Measurements from ENCODE around the gene NRAP.

Gene NRAP

DNA sequence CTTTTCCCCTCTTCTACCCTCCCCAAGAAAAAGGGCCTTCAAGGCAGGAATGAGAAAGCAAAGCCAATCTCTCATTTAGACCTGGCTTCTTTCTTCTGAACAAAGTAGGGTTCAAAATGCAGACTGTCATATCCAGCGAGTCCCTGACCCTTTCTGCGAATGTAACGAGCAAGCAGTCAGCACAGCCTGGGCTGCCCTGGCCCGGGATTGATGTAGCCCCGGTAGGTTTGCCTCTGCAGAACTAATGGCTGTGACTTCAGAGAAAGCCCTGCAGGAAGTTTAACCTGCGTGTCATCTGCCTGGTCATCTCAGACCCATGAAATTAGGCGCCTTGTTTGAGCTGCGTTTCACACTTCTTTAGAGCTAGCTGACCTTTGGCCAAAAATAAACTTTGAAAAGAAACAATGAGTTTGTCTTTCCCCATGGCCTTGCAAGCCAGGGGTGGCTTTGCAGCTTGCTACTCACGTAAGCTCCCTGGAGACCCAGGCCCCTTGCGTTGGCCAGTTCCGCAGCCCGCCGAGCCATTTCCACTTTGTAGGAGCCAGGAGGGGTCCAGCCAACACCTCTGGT lies 74.6 kb downstream of the NRAP start:
- Histone ChIP-seq H3K9me3 (ENCODE audit: insufficient read depth, low read length, severe bottlenecking) (no peaks in the 10 kb centered on the region), H3K4me2 (ENCODE audit: insufficient read depth, low read length) (no peak overlapping the region), H4K20me1 (ENCODE audit: insufficient read depth, low read length) (no peaks in the 10 kb centered on the region), H3K27me3 (ENCODE audit: insufficient read depth, low read length, poor library complexity) (no peaks in the 10 kb centered on the region), H2AFZ (ENCODE audit: low read depth, low read length) (no peak overlapping the region), H3K36me3 (ENCODE audit: insufficient read depth, low read length) (no peaks in the 10 kb centered on the region), H3K4me3 (ENCODE audit: low read depth in 1 of 2, low read length in 2 of 2) (no peak overlapping the region), H3K27ac (ENCODE audit: low read length) (no peak overlapping the region), H3K9ac (ENCODE audit: low read depth, low read length) (no peak overlapping the region), H3K79me2 (ENCODE audit: insufficient read depth, low read length) (no peaks in the 10 kb centered on the region), H3K4me1 (ENCODE audit: insufficient read depth, low read length) (no peaks in the 10 kb centered on the region)
- ATAC-seq (ENCODE audit: insufficient read depth, low read depth), result no peak
- TF ChIP-seq, protein P1, sequence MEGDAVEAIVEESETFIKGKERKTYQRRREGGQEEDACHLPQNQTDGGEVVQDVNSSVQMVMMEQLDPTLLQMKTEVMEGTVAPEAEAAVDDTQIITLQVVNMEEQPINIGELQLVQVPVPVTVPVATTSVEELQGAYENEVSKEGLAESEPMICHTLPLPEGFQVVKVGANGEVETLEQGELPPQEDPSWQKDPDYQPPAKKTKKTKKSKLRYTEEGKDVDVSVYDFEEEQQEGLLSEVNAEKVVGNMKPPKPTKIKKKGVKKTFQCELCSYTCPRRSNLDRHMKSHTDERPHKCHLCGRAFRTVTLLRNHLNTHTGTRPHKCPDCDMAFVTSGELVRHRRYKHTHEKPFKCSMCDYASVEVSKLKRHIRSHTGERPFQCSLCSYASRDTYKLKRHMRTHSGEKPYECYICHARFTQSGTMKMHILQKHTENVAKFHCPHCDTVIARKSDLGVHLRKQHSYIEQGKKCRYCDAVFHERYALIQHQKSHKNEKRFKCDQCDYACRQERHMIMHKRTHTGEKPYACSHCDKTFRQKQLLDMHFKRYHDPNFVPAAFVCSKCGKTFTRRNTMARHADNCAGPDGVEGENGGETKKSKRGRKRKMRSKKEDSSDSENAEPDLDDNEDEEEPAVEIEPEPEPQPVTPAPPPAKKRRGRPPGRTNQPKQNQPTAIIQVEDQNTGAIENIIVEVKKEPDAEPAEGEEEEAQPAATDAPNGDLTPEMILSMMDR (IDR thresholded peaks at IDR 0.05; ENCODE audit: borderline replicate concordance, extremely low read depth, low read length, poor library complexity, severe bottlenecking), result no peak
- TF ChIP-seq EZH2 (IDR thresholded peaks at IDR 0.05; ENCODE audit: borderline replicate concordance, low read depth, low read length, severe bottlenecking), result no peak
- no peak for DNase-seq

DNA sequence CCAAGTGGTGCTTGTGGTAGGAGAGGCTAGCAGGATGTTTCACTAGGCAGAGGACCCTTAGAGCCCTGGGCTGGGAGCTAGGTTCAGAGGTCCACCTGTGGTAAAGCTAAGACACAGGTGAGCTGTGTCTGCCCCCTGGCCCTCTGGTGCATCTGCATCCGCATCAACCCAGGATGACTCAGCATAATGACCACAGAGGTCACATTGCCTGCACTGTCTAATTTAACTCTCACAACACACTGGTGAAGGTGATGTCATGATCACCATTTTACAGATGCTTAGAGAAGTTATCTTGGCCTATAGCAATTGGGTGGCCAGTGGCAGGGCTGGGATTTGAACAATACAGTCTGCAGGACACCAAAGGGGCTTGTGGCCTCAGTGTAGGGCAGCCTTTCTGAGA lies 77.9 kb downstream of the NRAP start:
- no peaks in the 10 kb centered on the region for H3K79me2 ChIP-seq (ENCODE audit: insufficient read depth, low read length)
- no peaks in the 10 kb centered on the region for H3K27me3 ChIP-seq (ENCODE audit: insufficient read depth, low read length, poor library complexity)
- no peaks in the 10 kb centered on the region for H3K9me3 ChIP-seq (ENCODE audit: insufficient read depth, low read length, severe bottlenecking)
- TF ChIP-seq, protein P1 (IDR thresholded peaks at IDR 0.05; ENCODE audit: borderline replicate concordance, extremely low read depth, low read length, poor library complexity, severe bottlenecking), result no peak
- no peak for TF ChIP-seq EZH2 (IDR thresholded peaks at IDR 0.05; ENCODE audit: borderline replicate concordance, low read depth, low read length, severe bottlenecking)
- no peak overlapping the region for H3K27ac ChIP-seq (ENCODE audit: low read length)
- ATAC-seq (ENCODE audit: insufficient read depth, low read depth) (0 out of 3 replicates have a peak, but pooled peaks have one; percentile 19), DNase-seq (no peak)
- H2AFZ ChIP-seq (ENCODE audit: low read depth, low read length), result no peak overlapping the region
- H3K4me3 ChIP-seq (ENCODE audit: low read depth in 1 of 2, low read length in 2 of 2), result no peak overlapping the region
- no peaks in the 10 kb centered on the region for H3K4me1 ChIP-seq (ENCODE audit: insufficient read depth, low read length)
- no peak overlapping the region for H3K4me2 ChIP-seq (ENCODE audit: insufficient read depth, low read length)
- H4K20me1 ChIP-seq (ENCODE audit: insufficient read depth, low read length), result no peaks in the 10 kb centered on the region
- no peaks in the 10 kb centered on the region for H3K36me3 ChIP-seq (ENCODE audit: insufficient read depth, low read length)
- no peak overlapping the region for H3K9ac ChIP-seq (ENCODE audit: low read depth, low read length)

DNA sequence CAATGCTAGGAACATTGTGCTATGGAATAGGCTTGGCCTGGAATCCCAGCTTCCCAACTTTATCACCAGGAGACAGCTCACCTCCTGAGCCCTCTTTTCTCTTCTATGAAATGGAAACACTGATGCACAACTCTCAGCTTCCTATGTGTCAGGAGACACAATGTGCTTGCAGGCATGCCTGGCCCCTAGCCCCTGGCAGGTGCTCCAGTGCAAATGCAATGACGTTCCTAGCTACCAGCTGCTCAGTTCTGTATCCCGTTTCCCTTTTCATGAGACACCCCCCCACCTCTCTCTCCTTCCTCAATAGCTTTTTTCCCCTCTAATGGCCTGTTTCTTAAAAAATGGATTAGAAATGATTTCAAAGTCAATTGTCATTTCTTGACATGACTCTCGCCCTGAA lies 80.3 kb downstream of the NRAP start:
- no peak for TF ChIP-seq EZH2 (IDR thresholded peaks at IDR 0.05; ENCODE audit: borderline replicate concordance, low read depth, low read length, severe bottlenecking)
- TF ChIP-seq, protein P1 (IDR thresholded peaks at IDR 0.05; ENCODE audit: borderline replicate concordance, extremely low read depth, low read length, poor library complexity, severe bottlenecking), result no peak
- no peaks in the 10 kb centered on the region for H3K36me3 ChIP-seq (ENCODE audit: insufficient read depth, low read length)
- no peaks in the 10 kb centered on the region for H4K20me1 ChIP-seq (ENCODE audit: insufficient read depth, low read length)
- no peak overlapping the region for H2AFZ ChIP-seq (ENCODE audit: low read depth, low read length)
- H3K4me1 ChIP-seq (ENCODE audit: insufficient read depth, low read length), result no peaks in the 10 kb centered on the region
- H3K4me3 ChIP-seq (ENCODE audit: low read depth in 1 of 2, low read length in 2 of 2), result no peak overlapping the region
- no peak overlapping the region for H3K27ac ChIP-seq (ENCODE audit: low read length)
- no peak overlapping the region for H3K4me2 ChIP-seq (ENCODE audit: insufficient read depth, low read length)
- DNase-seq (no peak), ATAC-seq (ENCODE audit: insufficient read depth, low read depth) (no peak)
- H3K79me2 ChIP-seq (ENCODE audit: insufficient read depth, low read length), result no peaks in the 10 kb centered on the region
- no peaks in the 10 kb centered on the region for H3K27me3 ChIP-seq (ENCODE audit: insufficient read depth, low read length, poor library complexity)
- no peaks in the 10 kb centered on the region for H3K9me3 ChIP-seq (ENCODE audit: insufficient read depth, low read length, severe bottlenecking)
- no peak overlapping the region for H3K9ac ChIP-seq (ENCODE audit: low read depth, low read length)

Data from DND-41 (cell line).